ENCODE results near the gene HHEX. TPM values are rescaled to one million over a fixed set of nuclear protein-coding genes. Genes with fewer than 3 reads are reported as not detected.
A peak's percentile ranks its signal among the peaks of the same experiment; 100 is the strongest.

The HHEX gene
- total RNA-seq, 4 donors from 2014 or later: 3.2 to 40.4 (median 4.2) TPM

GRCh38 chr10:92690915-92691590 is 1.3 kb downstream of the HHEX start:
- Histone ChIP-seq H3K27ac (peak overlapping the region; percentile 76 to 97 (median 91)), H3K4me3 (peak overlapping the region; percentile 54 to 86 (median 68))
- DNase-seq: peak in 1 of 3 donors; percentile 28

GRCh38 chr10:92691591-92692079 is 1.9 kb downstream of the HHEX start:
- H3K27me3 ChIP-seq: peaks cover 0 to 16% of the 10 kb centered on the region in 2 donors
- peak overlapping the region; percentile 65 to 97 (median 85) for H3K27ac ChIP-seq
- H3K4me3 ChIP-seq: peak overlapping the region; percentile 54 to 86 (median 68)
- H3K9me3 ChIP-seq: no peaks in the 10 kb centered on the region
- H3K4me1 ChIP-seq: peaks cover 0 to 29% (median 0%) of the 10 kb centered on the region in 4 donors
- no peaks in the 10 kb centered on the region for H3K36me3 ChIP-seq
- TF ChIP-seq CTCF (IDR thresholded peaks at IDR 0.05) (no peak), POLR2A (IDR thresholded peaks at IDR 0.05) (no peak)
- DNase-seq: peak in 2 of 3 donors; percentile 79 to 84

More at GRCh38 chr10:92690915-92691590, 1.3 kb downstream of the HHEX start:
- no peaks in the 10 kb centered on the region for H3K9me3 ChIP-seq
- peaks cover 0 to 16% of the 10 kb centered on the region in 2 donors for H3K27me3 ChIP-seq
- no peak for TF ChIP-seq CTCF (IDR thresholded peaks at IDR 0.05)
- TF ChIP-seq POLR2A (IDR thresholded peaks at IDR 0.05): no peak
- H3K36me3 ChIP-seq: no peaks in the 10 kb centered on the region
- H3K4me1 ChIP-seq: peaks cover 0 to 29% (median 0%) of the 10 kb centered on the region in 4 donors

GRCh38 chr10:92692080-92692671 is 2.4 kb downstream of the HHEX start:
- H3K4me1 ChIP-seq: peaks cover 0 to 29% (median 0%) of the 10 kb centered on the region in 4 donors
- peak overlapping the region; percentile 65 to 97 (median 85) for H3K27ac ChIP-seq
- peak overlapping the region; percentile 54 to 86 (median 68) for H3K4me3 ChIP-seq
- peaks cover 0 to 16% of the 10 kb centered on the region in 2 donors for H3K27me3 ChIP-seq
- DNase-seq: peak in 1 of 3 donors; percentile 40
- no peaks in the 10 kb centered on the region for H3K9me3 ChIP-seq
- no peaks in the 10 kb centered on the region for H3K36me3 ChIP-seq
- TF ChIP-seq CTCF (IDR thresholded peaks at IDR 0.05) (no peak), POLR2A (IDR thresholded peaks at IDR 0.05) (no peak)

- H3K27ac ChIP-seq: peak overlapping the region in 2 of 4 donors; percentile 94 to 97
- H3K4me1 ChIP-seq: peaks cover 0 to 29% (median 0%) of the 10 kb centered on the region in 4 donors
- TF ChIP-seq CTCF (IDR thresholded peaks at IDR 0.05) (no peak), POLR2A (IDR thresholded peaks at IDR 0.05) (no peak)
- H3K27me3 ChIP-seq: peaks cover 0 to 16% of the 10 kb centered on the region in 2 donors
- DNase-seq: no peak
- H3K4me3 ChIP-seq: peak overlapping the region in 3 of 4 donors; percentile 54 to 86 (median 67)
- H3K36me3 ChIP-seq: no peaks in the 10 kb centered on the region
- H3K9me3 ChIP-seq: no peaks in the 10 kb centered on the region
Measured at GRCh38 chr10:92692697-92693533, 3.2 kb downstream of the HHEX start.

GRCh38 chr10:92693534-92693893 is 3.8 kb downstream of the HHEX start:
- no peak for DNase-seq
- peaks cover 0 to 29% (median 0%) of the 10 kb centered on the region in 4 donors for H3K4me1 ChIP-seq
- H3K4me3 ChIP-seq: no peak overlapping the region
- no peak for TF ChIP-seq POLR2A (IDR thresholded peaks at IDR 0.05)
- no peak for TF ChIP-seq CTCF (IDR thresholded peaks at IDR 0.05)
- no peak overlapping the region for H3K27ac ChIP-seq
- peaks cover 0 to 16% of the 10 kb centered on the region in 2 donors for H3K27me3 ChIP-seq
- no peaks in the 10 kb centered on the region for H3K9me3 ChIP-seq
- H3K36me3 ChIP-seq: no peaks in the 10 kb centered on the region
